Loucy (cell line): ENCODE data around the gene RMC1.

Experiments used
- H2AFZ ChIP-seq: fragments of 200-600 bp; sonication (generic); 2 replicates; pipeline ENCODE4 v1.6.0; 2016; ENCODE audit warnings: antibody characterized with exemption, mild to moderate bottlenecking, low read length, moderate library complexity
- H3F3A ChIP-seq: fragments of 200-600 bp; 2 replicates; pipeline ENCODE4 v1.6.0; 2016; ENCODE audit warnings: antibody characterized with exemption, low read depth, mild to moderate bottlenecking
- H3K27me3 ChIP-seq: fragments of 200-600 bp; sonication (generic); 2 replicates; pipeline ENCODE4 v1.6.1; 2014; ENCODE audit warnings: low read length, mild to moderate bottlenecking; ENCODE audit not compliant: insufficient read depth, poor library complexity, severe bottlenecking
- H3K36me3 ChIP-seq: fragments of 200-600 bp; sonication (generic); 2 replicates; pipeline ENCODE4 v1.6.1; 2016; ENCODE audit warnings: low read length; ENCODE audit not compliant: insufficient read depth
- H3K4me1 ChIP-seq: fragments of 200-600 bp; sonication (generic); 2 replicates; pipeline ENCODE4 v1.5.1; 2014; ENCODE audit warnings: low read length, mild to moderate bottlenecking; ENCODE audit not compliant: insufficient read depth, poor library complexity, severe bottlenecking
- H3K4me2 ChIP-seq: fragments of 200-600 bp; sonication (generic); 2 replicates; pipeline ENCODE4 v1.6.0; 2014; ENCODE audit warnings: antibody characterized with exemption, low read length, low read depth, mild to moderate bottlenecking; ENCODE audit not compliant: poor library complexity, severe bottlenecking
- H3K4me3 ChIP-seq: fragments of 200-600 bp; sonication (generic); 2 replicates; pipeline ENCODE4 v1.5.1; 2014; ENCODE audit warnings: low read length, mild to moderate bottlenecking, mixed read lengths; ENCODE audit not compliant: poor library complexity, severe bottlenecking
- H3K79me2 ChIP-seq: fragments of 200-600 bp; sonication (generic); 2 replicates; pipeline ENCODE4 v1.6.1; 2014; ENCODE audit warnings: low read length; ENCODE audit not compliant: insufficient read depth
- H3K9ac ChIP-seq: fragments of 200-600 bp; sonication (generic); 2 replicates; pipeline ENCODE4 v1.6.0; 2014; ENCODE audit warnings: mild to moderate bottlenecking, low read depth, low read length, moderate library complexity; ENCODE audit not compliant: poor library complexity, severe bottlenecking
- H3K9me2 ChIP-seq: fragments of 200-600 bp; sonication (generic); replicated peaks from 2 replicates; pipeline ENCODE4 v1.6.1; 2016; ENCODE audit warnings: low read depth, low read length, mixed read lengths
- H3K9me3 ChIP-seq: fragments of 200-600 bp; sonication (generic); 2 replicates; pipeline ENCODE4 v1.6.1; 2014; ENCODE audit warnings: mild to moderate bottlenecking, antibody characterized with exemption, low read length, low read depth; ENCODE audit not compliant: insufficient read depth
- H4K20me1 ChIP-seq: fragments of 200-600 bp; sonication (generic); 2 replicates; pipeline ENCODE4 v1.6.0; 2014; ENCODE audit warnings: antibody characterized with exemption, low read length, mild to moderate bottlenecking; ENCODE audit not compliant: insufficient read depth, poor library complexity, severe bottlenecking
- CTCF ChIP-seq: fragments of 200-600 bp; sonication (generic); conservative IDR thresholded peaks from 2 replicates; pipeline ENCODE4 v1.5.1; 2014; ENCODE audit warnings: mild to moderate bottlenecking, antibody characterized with exemption, low read length
- EZH2phosphoT487 ChIP-seq: fragments of 200-600 bp; IDR thresholded peaks from 2 replicates; pipeline ENCODE4 v1.6.1; 2018; ENCODE audit warnings: antibody characterized with exemption, mild to moderate bottlenecking, moderate library complexity, borderline replicate concordance

The RMC1 gene

GRCh38 chr18:23512641-23513040 is 9.3 kb downstream of the RMC1 start:
- Histone ChIP-seq H3K9ac (no peak overlapping the region), H3K4me1 (no peaks in the 10 kb centered on the region), H3K79me2 (peaks cover 7% of the 10 kb centered on the region; the same call in 1 of the 2 replicates), H3K9me3 (no peaks in the 10 kb centered on the region), H4K20me1 (no peaks in the 10 kb centered on the region), H3K4me3 (no peak overlapping the region), H3F3A (no peaks in the 10 kb centered on the region), H3K4me2 (no peak overlapping the region), H3K9me2 (no peaks in the 10 kb centered on the region), H2AFZ (no peak overlapping the region), H3K27me3 (no peaks in the 10 kb centered on the region), H3K36me3 (peaks cover 52% of the 10 kb centered on the region; the same call in 1 of the 2 replicates)
- TF ChIP-seq CTCF (no peak), EZH2phosphoT487 (no peak)

- Histone ChIP-seq H3K27me3 (no peaks in the 10 kb centered on the region), H4K20me1 (no peaks in the 10 kb centered on the region), H2AFZ (no peak overlapping the region), H3K4me3 (no peak overlapping the region), H3K9me2 (no peaks in the 10 kb centered on the region), H3K4me1 (no peaks in the 10 kb centered on the region), H3K79me2 (no peaks in the 10 kb centered on the region), H3K9me3 (no peaks in the 10 kb centered on the region), H3K9ac (no peak overlapping the region), H3K4me2 (no peak overlapping the region), H3F3A (no peaks in the 10 kb centered on the region), H3K36me3 (peaks cover 64% of the 10 kb centered on the region; the same call in 1 of the 2 replicates)
- no peak for TF ChIP-seq EZH2phosphoT487
- TF ChIP-seq CTCF = peak; percentile 96
These were observed 12.7 kb downstream of the RMC1 start for GRCh38 chr18:23515911-23516546.

GRCh38 chr18:23519734-23520133 is 16.4 kb downstream of the RMC1 start:
- H3K9me3 ChIP-seq = no peaks in the 10 kb centered on the region
- H3K27me3 ChIP-seq = no peaks in the 10 kb centered on the region
- H3K4me2 ChIP-seq = no peak overlapping the region
- peaks cover 81% of the 10 kb centered on the region; the same call in 1 of the 2 replicates for H3K36me3 ChIP-seq
- H3K79me2 ChIP-seq = no peaks in the 10 kb centered on the region
- H3K4me1 ChIP-seq = no peaks in the 10 kb centered on the region
- H3K4me3 ChIP-seq = no peak overlapping the region
- H3K9ac ChIP-seq = no peak overlapping the region
- TF ChIP-seq CTCF = no peak
- no peak for TF ChIP-seq EZH2phosphoT487
- H3F3A ChIP-seq = no peaks in the 10 kb centered on the region
- H3K9me2 ChIP-seq = no peaks in the 10 kb centered on the region
- H2AFZ ChIP-seq = no peak overlapping the region
- H4K20me1 ChIP-seq = no peaks in the 10 kb centered on the region
